ENCODE measurements around the gene NECTIN3.

The NECTIN3 gene

GRCh38 chr3:111096487-111097209 lies 25.0 kb downstream of the NECTIN3 start:
- DNase-seq (ENCODE audit: low spot score): no peak
- H3K36me3 ChIP-seq (ENCODE audit: low read depth): no peaks in the 10 kb centered on the region
- no peak for ATAC-seq (ENCODE audit: low read depth)
- H3K9me3 ChIP-seq (ENCODE audit: severe bottlenecking): no peaks in the 10 kb centered on the region
- no peak overlapping the region for H3K4me3 ChIP-seq (ENCODE audit: severe bottlenecking)
- TF ChIP-seq, protein P1, sequence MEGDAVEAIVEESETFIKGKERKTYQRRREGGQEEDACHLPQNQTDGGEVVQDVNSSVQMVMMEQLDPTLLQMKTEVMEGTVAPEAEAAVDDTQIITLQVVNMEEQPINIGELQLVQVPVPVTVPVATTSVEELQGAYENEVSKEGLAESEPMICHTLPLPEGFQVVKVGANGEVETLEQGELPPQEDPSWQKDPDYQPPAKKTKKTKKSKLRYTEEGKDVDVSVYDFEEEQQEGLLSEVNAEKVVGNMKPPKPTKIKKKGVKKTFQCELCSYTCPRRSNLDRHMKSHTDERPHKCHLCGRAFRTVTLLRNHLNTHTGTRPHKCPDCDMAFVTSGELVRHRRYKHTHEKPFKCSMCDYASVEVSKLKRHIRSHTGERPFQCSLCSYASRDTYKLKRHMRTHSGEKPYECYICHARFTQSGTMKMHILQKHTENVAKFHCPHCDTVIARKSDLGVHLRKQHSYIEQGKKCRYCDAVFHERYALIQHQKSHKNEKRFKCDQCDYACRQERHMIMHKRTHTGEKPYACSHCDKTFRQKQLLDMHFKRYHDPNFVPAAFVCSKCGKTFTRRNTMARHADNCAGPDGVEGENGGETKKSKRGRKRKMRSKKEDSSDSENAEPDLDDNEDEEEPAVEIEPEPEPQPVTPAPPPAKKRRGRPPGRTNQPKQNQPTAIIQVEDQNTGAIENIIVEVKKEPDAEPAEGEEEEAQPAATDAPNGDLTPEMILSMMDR (IDR thresholded peaks at IDR 0.05; ENCODE audit: poor library complexity, severe bottlenecking): no peak
- no peaks in the 10 kb centered on the region for H3K27me3 ChIP-seq (ENCODE audit: insufficient read depth, poor library complexity, severe bottlenecking)
- no peaks in the 10 kb centered on the region for H3K4me1 ChIP-seq (ENCODE audit: insufficient read depth, poor library complexity, severe bottlenecking)
- no peak overlapping the region for H3K27ac ChIP-seq (ENCODE audit: poor library complexity, severe bottlenecking)

- DNase-seq (ENCODE audit: low spot score): no peak
- Histone ChIP-seq H3K4me3 (ENCODE audit: severe bottlenecking) (no peak overlapping the region), H3K9me3 (ENCODE audit: severe bottlenecking) (no peaks in the 10 kb centered on the region), H3K4me1 (ENCODE audit: insufficient read depth, poor library complexity, severe bottlenecking) (no peaks in the 10 kb centered on the region), H3K27me3 (ENCODE audit: insufficient read depth, poor library complexity, severe bottlenecking) (no peaks in the 10 kb centered on the region), H3K36me3 (ENCODE audit: low read depth) (no peaks in the 10 kb centered on the region), H3K27ac (ENCODE audit: poor library complexity, severe bottlenecking) (no peak overlapping the region)
- TF ChIP-seq, protein P1 (IDR thresholded peaks at IDR 0.05; ENCODE audit: poor library complexity, severe bottlenecking): no peak
- ATAC-seq (ENCODE audit: low read depth): no peak
These were observed 32.2 kb downstream of the NECTIN3 start for GRCh38 chr3:111103807-111104206.

DNA sequence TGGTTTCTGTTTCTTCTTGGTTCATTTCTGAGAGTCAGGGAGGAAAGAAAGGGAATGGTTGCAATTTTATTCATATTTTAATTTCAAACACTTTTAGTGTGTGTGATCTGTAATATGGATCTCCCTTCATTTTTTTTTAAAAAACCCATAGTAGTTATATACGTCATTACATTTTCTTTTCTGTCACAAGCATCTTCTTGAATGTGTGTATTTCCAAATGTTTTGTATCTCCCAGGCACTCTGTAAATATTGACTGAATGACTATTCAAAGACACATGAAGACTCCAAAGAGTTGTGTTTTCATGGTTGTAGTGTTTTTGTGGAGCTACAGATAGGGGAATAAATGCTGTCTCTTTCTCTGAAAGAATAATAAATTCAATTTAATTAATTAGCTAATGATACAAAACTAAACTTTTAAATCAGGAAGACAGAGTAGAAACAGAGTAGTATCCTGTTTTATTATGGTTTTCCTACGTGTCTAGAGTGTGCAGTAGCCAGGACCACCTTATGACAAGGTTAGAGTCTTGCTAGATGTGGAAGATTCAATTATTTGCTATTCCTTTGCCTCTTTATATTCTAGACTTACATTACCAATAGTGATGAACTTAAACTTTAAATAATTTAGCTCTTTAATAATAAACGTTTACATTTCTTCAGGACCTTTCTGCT lies 35.5 kb downstream of the NECTIN3 start:
- Histone ChIP-seq H3K9me3 (ENCODE audit: severe bottlenecking) (no peaks in the 10 kb centered on the region), H3K36me3 (ENCODE audit: low read depth) (no peaks in the 10 kb centered on the region), H3K27ac (ENCODE audit: poor library complexity, severe bottlenecking) (no peak overlapping the region), H3K4me1 (ENCODE audit: insufficient read depth, poor library complexity, severe bottlenecking) (no peaks in the 10 kb centered on the region), H3K27me3 (ENCODE audit: insufficient read depth, poor library complexity, severe bottlenecking) (no peaks in the 10 kb centered on the region), H3K4me3 (ENCODE audit: severe bottlenecking) (no peak overlapping the region)
- ATAC-seq (ENCODE audit: low read depth): no peak
- TF ChIP-seq, protein P1 (IDR thresholded peaks at IDR 0.05; ENCODE audit: poor library complexity, severe bottlenecking): no peak
- no peak for DNase-seq (ENCODE audit: low spot score)

DNA sequence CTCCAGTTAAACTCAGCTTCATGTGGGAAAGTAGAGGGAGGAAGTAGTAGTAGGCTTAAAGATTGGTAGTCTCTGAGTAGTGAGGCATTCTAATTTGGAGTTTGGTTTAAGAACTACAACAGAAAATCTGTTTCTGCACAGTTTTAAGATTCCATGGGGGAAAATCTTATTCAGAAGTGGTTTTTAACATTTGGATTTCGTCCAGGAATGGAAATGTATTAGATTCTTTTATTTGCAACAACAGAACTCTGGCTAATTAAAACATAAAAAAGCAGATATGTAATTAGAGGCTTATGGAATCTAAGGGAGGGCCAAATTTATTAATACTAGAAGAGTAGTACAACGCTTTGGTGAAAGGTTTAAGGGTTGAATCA lies 36.0 kb downstream of the NECTIN3 start:
- Histone ChIP-seq H3K27me3 (ENCODE audit: insufficient read depth, poor library complexity, severe bottlenecking) (no peaks in the 10 kb centered on the region), H3K4me1 (ENCODE audit: insufficient read depth, poor library complexity, severe bottlenecking) (no peaks in the 10 kb centered on the region)

More for the DNA sequence above, 36.0 kb downstream of the NECTIN3 start:
- Histone ChIP-seq H3K36me3 (ENCODE audit: low read depth) (no peaks in the 10 kb centered on the region), H3K9me3 (ENCODE audit: severe bottlenecking) (no peaks in the 10 kb centered on the region), H3K4me3 (ENCODE audit: severe bottlenecking) (no peak overlapping the region), H3K27ac (ENCODE audit: poor library complexity, severe bottlenecking) (no peak overlapping the region)
- DNase-seq (ENCODE audit: low spot score) (no peak), ATAC-seq (ENCODE audit: low read depth) (no peak)
- TF ChIP-seq, protein P1 (IDR thresholded peaks at IDR 0.05; ENCODE audit: poor library complexity, severe bottlenecking): no peak
